H54 (cell line): Measurements from ENCODE around the gene RNF7.
"Not testable (repeated sequence)": the region's sequence is repeated elsewhere in the genome, so short reads cannot be mapped to it uniquely, and the experiment has no call there.

ENCODE experiments used
- DNase-seq: peaks from one replicate; pipeline ENCODE4 v3.0.0; 2011; ENCODE audit warnings: low spot score, mixed read lengths; ENCODE audit not compliant: insufficient read length
- FAIRE-seq: peaks from 3 replicates; lab custom pipeline; 2011; peaks lifted over from hg19 to GRCh38; lab: Jason Lieb, UNC
- POLR2A ChIP-seq: IDR thresholded peaks from 2 replicates; pipeline ENCODE4 v1.6.1; 2011; ENCODE audit warnings: low read depth, mild to moderate bottlenecking, low read length

RNF7 gene

DNA sequence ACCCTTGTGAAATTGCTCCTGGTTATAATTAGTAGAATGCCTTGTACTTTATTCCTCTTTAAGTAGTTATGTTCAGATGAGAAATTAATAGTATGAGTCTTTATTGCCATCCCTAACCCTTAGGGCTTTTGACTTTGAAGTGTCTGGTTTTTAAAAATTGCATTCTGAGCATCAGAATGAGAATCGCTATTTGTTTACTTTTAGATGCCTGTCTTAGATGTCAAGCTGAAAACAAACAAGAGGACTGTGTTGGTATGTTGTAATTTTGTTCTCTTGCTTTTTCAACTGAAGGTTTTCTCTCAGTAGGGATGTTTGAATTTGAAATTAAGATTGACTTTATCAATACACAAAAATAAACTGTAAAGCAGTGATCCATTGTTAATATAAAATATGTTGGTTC lies 5.2 kb downstream of the RNF7 start:
- FAIRE-seq (no peak), DNase-seq (no peak)
- TF ChIP-seq POLR2A: no peak

DNA sequence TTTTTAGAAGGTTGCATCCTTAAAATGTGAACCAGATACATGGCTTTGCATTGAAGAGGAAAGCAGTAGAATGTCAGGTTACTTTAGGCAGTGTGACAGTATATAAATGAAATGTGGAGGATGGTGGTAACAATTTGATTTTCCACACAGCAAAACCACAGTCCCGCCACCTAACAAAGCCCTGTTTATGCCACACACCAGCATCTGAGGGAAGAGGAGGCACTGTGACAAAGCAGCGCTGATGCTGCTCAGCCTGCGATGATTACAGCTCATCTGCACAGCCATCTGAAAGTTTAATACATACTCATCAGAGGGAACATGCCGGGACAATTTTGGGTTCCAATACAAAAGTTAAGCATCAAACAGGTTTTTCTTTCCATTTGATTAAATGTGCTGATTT lies 8.9 kb downstream of the RNF7 start:
- no peak for FAIRE-seq
- no peak for DNase-seq
- no peak for TF ChIP-seq POLR2A

GRCh38 chr3:141753399-141753798 lies 15.3 kb downstream of the RNF7 start:
- no peak for TF ChIP-seq POLR2A
- FAIRE-seq: no peak
- no peak for DNase-seq

DNA sequence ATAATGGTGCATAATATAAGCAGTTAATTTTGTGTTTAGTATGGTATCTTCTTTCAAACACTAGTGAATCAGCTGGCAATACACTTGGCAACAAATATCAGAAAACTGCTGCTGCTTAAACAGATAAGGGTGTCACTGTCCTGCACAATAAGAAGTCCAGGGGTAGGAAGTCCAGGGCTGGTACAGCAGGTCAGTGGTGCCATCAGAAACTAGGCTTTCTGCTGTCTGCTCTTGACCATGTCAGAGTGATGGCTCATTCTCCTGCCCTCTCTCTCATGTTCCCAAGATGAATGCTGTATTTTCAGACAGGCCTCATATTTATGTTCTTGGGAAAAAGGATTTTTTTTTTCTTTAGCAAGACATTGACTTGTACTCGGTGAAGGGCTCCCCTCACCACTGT lies 15.9 kb downstream of the RNF7 start:
- DNase-seq (no peak), FAIRE-seq (no peak)
- no peak for TF ChIP-seq POLR2A

- not testable (repeated sequence) for DNase-seq, FAIRE-seq
Observed at GRCh38 chr3:141762552-141762951, 24.5 kb downstream of the RNF7 start.

GRCh38 chr3:141763088-141763750 lies 25.1 kb downstream of the RNF7 start, which contains the start of gene GRK7:
Gene GRK7, plus strand, starts transcription at chr3:141763408. Its CDS starts 14,877 bp downstream, at chr3:141778285.
- no peak for FAIRE-seq
- DNase-seq: no peak
- no peak for TF ChIP-seq POLR2A

DNA sequence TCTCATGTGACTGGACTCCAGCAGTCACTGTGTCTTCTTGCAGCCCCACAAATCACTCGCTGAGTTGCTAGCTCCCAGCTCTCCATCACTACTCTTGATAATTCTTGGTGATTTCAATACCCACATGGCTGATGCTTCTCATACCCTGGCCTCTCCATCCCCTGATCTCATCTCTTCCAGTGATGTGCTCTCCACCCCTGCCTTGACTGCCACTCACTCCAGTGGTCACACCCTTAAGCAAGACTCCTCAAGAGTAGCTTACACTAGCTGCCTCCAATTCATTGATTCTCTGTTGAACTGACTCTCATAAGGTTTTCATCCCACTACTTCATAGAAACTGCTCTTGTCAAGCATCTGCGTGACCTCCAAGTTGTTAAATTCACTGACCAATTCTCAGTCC lies 25.9 kb downstream of the RNF7 start:
- no peak for TF ChIP-seq POLR2A
- FAIRE-seq (no peak), DNase-seq (no peak)

DNA sequence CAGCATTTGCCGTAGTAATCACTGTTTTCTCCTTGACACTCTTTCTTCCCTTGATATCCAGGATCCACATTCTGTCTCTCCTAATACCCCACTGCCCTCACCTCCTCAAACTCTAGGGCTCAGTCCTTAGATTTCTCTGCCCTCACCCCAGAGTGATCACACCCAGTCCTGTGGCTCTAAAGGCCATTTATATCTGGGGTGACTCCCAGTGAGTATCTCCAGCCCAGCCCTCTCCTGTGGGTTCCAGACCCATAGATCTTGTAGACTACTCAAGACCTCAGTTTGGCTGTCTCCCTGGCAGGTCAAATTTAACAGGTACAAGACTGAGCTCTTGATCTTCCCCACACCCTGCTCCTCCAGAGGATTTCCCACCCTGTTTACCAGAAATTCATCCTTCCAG lies 26.4 kb downstream of the RNF7 start:
- no peak for TF ChIP-seq POLR2A
- FAIRE-seq (no peak), DNase-seq (no peak)

DNA sequence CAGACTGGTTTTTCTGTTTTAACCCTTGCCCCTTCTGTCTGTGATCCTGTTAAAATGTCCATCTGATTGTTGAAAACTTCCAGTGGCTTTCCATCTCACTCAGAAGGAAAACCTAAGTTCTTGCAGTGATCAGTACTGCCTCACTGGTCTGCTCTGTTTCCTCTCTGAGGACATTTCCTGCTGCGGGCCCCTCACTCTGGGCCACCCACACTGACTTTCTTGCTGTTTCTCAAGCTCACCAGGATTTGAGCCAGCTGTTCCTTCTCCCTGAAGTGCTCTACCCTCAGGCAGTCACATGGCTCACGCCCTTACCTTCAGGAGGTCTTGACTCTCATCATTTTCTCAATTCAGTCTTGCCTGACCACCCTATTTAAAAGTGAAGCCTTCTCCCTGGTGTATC lies 26.9 kb downstream of the RNF7 start:
- TF ChIP-seq POLR2A: no peak
- FAIRE-seq (no peak), DNase-seq (no peak)

DNA sequence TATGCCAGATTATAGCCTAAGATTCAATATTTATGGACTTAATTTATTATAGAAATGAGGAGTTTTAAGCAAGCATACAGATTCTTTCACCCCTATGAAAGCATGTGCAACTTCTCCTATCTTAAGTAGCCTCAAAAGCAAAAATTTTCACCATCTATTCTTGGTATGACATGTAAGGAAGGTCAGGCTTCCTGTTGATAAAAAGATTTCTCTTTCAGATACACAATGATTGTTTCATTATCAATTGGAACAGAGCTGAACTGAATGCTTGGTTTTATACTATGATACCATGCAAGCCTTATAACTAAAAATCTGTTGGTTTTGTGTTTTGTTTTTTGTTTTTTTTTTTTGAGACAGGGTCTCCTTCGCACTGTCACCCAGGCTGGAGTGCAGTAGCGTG lies 29.0 kb downstream of the RNF7 start:
- FAIRE-seq (no peak), DNase-seq (no peak)
- TF ChIP-seq POLR2A: no peak

GRCh38 chr3:141769221-141769894 lies 31.3 kb downstream of the RNF7 start:
- no peak for DNase-seq
- FAIRE-seq: no peak

GRCh38 chr3:141773676-141774075 lies 35.6 kb downstream of the RNF7 start:
- no peak for TF ChIP-seq POLR2A
- FAIRE-seq: no peak
- no peak for DNase-seq

More at GRCh38 chr3:141769221-141769894, 31.3 kb downstream of the RNF7 start:
- TF ChIP-seq POLR2A: no peak

DNA sequence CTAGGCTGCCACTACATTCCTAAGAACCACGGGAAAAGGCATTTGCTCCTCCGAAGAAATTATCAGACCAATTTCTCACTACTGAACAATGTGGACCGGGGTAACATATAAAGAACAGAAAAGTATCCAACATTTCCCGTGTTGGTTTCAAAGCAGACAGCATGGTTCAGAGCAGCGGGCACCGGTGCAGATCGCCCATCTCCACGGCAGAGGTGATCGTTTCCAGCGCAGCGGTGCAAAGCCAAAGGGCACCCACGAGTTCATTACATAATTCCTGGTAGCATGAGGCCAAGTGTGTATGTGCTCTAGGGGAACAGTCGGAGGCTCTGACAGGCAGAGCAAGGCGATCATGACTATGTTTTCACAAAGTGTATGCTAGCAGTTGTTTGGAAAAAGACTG lies 38.3 kb downstream of the RNF7 start:
- DNase-seq: no peak
- FAIRE-seq: no peak
- TF ChIP-seq POLR2A: no peak

DNA sequence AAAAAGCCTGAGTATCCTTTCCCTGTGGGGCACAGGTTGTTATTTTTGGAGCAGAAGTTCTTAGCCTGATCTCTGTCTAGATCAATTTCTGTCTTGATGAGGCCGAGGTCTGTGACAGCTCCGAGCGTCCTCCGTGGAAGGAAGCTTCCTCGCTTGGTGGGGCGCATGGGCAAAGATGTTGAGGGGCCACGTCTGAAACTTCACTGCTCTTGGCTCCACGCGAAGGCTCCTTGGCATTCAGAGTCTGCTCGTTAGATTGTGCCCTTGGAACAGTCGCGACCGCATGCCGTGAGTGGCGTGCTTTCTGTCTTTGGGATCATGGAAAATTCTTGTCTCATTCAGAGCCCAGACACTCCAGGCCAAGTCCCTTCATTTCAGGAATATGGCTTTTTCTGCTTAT lies 38.8 kb downstream of the RNF7 start:
- no peak for TF ChIP-seq POLR2A
- DNase-seq (no peak), FAIRE-seq (no peak)

DNA sequence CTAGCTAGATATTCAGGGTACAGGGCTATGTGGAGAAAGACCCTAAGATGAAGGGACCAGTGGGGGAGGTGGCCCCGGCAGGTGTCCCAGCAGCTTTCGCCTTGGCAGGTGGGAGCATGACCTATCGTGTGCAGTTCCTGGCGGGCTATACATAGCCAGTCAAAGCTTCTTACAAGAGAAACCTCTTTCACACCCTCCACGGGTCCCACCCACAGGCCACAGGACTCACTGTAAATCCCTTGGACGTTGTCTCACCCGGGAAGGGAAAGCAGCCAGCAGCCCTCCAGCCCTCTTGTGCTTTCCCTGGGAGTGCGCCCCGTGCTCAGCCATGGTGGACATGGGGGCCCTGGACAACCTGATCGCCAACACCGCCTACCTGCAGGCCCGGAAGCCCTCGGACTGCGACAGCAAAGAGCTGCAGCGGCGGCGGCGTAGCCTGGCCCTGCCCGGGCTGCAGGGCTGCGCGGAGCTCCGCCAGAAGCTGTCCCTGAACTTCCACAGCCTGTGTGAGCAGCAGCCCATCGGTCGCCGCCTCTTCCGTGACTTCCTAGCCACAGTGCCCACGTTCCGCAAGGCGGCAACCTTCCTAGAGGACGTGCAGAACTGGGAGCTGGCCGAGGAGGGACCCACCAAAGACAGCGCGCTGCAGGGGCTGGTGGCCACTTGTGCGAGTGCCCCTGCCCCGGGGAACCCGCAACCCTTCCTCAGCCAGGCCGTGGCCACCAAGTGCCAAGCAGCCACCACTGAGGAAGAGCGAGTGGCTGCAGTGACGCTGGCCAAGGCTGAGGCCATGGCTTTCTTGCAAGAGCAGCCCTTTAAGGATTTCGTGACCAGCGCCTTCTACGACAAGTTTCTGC lies 40.1 kb downstream of the RNF7 start:
- no peak for DNase-seq
- FAIRE-seq: no peak
- TF ChIP-seq POLR2A: no peak
